HG03045 (cell line): ENCODE data around the gene TIAM1.

Experiments used
- ATAC-seq: cut with Tn5 transposase; IDR thresholded peaks from one replicate; pipeline ENCODE4 v1.9.1; 2021; ENCODE audit warnings: mild to moderate bottlenecking, moderate library complexity; ENCODE audit not compliant: unreplicated experiment

Gene TIAM1

DNA sequence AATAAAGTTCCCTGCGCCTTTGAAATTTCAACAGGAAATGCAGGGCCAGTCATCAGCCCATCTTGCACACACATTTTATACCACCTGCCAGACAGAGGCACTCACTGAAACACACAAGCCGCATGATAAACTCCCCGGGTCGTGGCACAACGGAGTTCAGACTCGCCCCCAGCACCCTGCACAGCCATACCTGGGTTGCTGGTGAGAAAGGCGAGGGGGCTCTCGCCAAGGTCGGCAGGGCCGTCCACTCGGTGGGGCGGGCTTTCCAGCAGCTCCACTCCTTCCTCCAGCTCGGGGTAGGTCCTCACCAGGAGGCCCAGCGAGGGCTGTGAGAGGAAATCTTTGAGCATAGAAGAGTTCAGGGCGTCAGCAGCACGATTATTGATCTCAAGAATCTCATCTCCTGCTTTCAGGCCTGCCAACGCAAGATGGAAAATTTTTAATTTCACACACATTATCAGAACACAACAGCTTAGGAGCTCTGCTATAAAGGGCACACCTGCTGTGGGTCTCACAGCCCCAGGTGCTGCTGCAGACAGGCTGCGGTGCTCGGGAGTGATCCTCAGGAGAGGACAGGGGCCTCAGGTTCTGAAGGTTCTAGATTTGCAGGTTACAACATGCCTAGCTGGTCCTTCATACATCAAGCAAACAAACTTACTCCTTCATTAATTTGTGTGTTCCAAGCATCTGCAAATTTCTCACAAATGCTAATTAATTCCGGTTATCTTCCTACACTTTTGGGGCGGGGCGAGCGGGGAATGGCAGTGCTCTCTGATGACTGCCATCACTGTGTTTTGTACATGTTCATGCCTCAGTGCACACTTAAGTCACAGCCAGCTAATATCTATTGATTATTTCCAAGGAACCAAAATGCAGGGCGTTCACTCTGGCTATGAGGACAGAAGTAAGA is 161.6 kb downstream of the TIAM1 start:
- ATAC-seq = no peak

DNA sequence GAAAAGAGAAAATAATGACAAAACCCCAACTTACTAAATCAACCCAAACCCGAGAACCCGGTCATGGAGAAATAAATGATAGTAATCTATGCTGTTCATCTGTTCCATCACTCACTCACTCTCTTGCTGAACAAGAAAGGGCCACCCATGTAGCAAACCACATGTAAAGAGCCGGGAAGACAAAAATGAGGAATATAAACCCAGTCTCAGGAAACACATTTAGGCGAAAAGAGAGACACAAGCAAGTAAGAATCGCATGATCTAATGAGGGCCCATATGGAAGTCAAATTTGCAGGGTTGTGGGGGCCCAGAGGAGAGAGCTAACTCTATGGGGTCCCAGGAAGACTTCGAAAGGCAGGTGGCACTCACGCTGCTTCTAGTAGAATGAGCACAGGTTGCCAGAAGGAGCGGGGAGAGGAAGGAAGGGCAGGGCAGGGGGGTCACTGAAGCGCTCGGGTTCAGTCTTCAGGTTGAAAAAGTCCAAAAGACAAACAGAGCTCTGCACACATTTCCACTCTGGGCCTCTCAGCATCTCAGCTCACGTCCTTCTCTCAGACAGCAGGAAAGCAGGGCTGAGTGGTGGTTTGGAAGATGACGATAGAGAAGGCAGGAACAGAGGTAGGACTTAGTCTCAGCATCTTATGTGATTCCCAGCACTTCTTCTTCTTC is 162.8 kb downstream of the TIAM1 start:
- ATAC-seq = no peak

DNA sequence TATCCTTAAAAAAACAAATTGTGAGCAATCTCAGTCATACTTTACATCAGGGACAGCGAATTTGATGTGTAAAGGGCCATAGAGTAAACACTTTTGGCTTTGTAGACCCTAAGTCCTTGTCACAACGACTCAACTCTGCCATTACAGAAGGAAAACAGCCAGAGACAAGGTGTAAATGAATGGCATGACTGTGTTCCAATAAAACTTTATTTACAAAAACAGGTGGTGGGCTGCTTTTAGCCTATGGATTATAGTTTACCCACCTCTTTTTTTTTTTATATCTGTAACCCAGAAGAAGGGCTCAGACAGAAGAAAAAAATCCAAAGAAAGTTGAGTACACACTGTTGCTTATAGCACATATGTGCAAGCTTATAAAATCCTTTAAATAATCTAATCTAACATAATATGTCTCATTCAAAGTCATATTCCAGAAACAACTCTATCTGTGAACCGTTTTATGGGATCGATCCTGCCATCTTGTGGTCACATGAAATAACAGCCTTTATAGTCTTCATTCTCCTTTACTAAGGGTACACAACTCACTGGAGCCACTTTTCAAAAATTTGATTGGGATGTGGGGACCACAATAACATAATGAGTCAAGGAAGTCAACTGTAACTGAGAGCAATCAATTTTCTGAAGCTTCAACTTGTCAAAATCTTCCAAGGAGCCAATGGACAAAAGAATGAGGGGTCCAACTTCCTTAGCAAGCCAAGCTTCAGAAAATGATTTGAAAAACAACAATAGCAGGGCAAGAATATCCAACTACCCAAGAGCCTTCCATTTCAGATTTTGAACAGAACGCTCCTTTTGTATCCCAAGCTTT is 163.6 kb downstream of the TIAM1 start:
- ATAC-seq = no peak

DNA sequence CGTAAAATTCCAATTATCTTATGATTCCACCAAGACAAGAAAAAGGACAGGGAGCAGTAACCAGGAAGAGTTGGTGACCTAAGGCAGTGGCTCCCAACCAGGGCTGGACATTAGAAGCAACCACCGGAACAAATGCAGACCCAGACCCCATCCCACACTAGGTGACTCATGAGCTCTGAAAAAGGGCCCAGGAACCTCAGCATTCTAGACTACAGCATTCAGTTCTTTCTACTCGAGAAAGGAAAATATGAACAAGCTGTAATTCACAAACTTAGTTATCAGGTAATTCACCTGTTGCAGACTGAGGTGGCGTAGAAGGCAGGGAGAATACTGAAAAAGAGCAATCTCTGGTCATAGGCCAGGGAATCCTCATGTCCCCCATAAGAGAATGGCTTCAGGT is 167.3 kb downstream of the TIAM1 start:
- no peak for ATAC-seq

DNA sequence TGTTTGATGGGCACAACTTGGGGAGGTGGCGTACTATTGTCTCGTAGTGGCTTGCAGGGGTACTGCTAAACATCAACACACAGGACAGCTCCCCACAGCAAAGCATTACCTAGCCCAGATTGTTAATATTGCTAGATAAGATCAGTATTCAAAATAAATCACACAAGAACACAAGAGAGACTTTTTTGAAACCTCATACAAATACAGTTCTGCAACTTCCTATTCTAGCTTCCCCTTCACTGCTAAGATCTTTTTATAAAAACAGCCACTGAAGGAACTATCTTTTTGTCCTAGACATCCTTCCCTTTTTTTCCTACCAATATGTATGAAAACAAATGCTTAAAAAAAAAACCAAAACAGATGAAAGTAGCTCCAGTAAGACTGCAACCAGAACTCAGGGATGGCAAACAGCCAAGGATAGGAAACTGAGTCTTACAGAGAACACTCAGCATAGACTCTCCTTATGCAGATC is 167.9 kb downstream of the TIAM1 start:
- ATAC-seq = no peak

DNA sequence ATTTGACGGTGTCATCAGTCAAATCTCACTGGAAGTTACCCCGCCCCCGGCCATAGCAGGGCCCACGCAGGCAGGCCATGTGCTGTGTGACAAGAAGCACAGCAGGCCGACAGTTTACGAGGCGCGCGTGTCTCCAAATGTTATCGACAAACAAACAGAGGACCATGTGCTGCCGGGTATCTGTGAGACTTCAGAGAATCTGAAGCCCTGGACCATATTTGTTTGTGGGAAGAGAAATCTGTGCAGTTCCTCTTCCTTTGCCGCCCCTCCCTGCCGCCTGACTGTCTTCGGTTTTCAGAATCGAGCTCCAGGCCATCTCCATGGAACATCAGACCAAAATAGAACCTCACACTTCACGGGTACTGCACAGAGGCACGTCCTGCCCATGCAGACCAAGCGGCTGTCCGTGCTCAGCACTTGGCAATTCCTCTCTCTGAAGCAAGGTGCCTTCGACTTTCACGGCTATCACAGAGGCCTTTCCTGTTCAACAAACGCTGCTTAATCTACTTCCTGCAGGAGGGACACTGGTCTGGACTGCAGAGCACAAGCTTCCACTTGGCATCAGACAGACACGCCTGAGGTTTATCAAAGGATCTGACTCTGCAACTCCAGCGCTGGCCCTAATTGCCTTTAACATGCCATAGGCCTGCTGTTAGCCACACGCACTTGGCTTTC is 170.0 kb downstream of the TIAM1 start:
- ATAC-seq = no peak

DNA sequence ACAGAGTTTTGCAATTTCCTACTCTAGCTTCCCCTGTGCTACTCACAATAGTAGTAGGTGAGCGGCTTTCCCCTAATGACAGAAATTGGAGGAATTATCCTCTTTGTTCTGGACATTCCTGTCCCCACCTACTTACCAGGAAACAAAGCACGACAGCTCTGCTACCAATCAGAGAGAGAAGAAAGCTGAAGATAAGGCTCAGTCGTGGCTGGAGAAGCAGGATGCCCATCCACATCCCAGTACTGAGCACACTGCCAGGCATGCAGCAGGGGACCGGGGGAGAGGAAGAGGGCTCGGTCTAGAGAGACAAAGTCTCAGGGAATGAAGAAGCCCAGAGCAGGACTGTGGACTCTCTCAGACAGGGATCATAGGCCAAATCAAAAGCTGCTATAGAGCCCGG is 171.7 kb downstream of the TIAM1 start:
- ATAC-seq = no peak

DNA sequence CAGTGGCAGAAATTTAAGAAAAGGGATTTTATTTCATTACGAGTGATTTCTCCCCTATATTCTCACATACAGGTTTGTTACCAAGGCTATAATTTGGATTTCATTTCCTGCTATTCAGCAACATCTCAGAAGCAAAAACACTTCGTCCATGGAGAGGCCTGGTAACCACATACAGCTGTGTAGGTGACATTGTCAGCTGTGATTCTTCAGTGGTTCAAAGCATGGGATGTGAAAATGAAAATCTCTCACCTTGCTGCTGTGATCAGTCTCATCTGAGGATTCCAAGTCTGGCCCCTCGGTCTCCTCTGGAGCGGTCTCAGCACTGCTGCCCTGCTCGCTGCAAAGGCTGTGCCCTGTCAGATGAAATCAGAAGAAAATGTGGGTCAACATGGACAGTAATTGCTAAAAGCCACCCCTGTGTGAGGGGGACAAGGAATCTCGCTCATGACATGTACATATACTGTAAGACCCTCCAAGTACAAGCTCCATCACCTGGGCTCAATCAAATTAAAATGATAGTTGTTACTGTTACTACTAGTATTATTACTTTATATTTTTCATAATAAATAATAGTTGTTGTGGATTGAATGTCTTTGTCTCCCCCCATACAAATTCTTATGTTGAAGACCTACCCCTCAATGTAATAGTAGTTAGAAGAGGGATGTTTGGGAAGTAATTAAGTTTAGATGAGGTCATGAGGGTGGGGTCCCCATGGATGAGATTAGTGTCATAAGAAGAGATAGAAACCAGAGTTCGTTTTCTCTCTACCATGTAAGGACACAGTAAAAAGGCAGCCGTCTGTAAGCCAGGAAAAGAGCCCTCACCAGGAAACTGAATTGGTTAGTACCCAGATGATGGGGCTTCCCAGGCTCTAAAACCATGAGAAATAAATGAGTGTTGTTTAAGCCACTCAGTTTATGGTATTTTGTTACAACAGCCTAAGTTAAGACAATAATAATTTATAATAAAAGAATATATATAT is 179.1 kb downstream of the TIAM1 start:
- no peak for ATAC-seq

DNA sequence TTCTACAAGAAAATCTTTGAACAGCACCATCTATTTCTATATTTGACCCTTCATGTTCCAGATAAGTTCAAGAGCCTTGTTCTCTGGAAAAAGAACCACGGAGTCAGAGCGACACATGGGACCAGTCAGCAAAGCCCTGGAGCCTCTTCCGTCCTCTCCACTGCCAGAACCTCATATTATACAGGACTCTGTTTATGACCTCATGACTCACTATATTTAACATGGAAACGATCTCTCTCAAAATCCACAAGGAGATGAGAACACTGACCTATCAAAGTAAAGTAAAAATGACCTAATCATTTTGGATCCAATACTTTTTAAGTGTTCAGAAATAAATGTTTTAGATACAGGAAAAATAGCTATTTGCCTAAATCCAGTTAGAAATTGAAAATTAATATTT is 181.2 kb downstream of the TIAM1 start:
- ATAC-seq = no peak

DNA sequence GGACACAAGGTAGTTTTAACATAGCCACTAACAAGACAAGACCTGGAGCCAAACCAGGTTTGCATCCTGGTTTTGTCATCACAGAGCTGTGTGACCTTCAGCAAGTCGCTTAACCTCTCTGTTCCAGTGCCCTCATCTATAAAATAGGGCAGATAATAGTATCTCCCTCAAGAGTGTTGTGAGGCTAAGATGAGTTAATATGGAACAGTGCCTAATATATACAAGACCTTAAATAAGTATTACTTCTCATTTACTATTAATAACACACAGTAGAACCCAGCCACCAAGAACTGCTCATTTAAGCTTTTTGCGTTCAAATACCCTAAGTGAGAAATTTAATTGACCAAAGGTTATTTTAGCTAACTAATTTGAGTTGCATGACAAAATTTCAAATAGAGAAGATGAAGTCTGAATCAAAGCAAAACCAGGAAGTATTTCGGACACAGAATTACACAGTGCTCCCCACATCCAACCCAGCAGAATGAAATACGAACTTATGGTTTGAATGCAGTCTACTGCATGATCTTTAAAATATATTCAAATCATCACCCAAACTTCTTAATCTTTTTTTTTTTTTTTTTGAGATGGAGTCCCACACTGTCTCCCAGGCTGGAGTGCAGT is 181.9 kb downstream of the TIAM1 start:
- no peak for ATAC-seq

DNA sequence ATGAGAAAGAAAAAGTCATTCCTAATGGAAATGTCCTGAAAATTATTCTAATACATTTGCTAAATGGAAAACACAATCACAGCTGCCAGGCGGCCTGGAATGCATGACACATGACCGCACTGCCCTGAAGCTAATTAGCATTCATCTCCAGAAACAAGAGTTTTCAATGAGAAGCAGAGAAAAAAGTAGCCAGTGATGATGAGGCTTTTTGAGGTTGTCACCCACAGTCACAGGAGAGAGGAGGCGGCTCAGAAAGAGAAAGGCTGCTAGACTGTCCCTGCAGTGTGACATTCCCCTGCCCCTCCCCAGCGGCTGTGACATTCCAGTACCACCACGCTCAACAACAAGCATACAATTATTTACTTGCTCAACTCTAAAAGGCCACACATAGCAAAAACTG is 182.9 kb downstream of the TIAM1 start:
- ATAC-seq = no peak

DNA sequence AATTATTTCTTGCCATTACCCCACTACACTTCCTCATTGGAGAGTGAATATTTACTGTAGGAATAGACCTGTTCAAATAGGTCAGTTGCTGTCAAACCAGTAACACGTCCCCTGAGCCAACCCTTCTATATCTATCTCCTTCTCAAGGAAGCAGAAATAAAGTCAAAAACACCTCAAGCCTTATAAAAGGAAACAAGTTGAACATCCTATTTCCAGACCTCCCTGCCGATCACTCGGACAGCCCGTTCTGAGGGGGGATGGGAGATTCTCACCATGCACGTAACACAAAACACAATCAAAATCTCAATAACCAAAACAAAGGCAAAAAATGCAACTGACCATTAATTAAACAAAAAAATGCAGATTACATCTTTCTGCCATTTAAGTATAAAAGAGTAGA is 184.3 kb downstream of the TIAM1 start:
- ATAC-seq = no peak

DNA sequence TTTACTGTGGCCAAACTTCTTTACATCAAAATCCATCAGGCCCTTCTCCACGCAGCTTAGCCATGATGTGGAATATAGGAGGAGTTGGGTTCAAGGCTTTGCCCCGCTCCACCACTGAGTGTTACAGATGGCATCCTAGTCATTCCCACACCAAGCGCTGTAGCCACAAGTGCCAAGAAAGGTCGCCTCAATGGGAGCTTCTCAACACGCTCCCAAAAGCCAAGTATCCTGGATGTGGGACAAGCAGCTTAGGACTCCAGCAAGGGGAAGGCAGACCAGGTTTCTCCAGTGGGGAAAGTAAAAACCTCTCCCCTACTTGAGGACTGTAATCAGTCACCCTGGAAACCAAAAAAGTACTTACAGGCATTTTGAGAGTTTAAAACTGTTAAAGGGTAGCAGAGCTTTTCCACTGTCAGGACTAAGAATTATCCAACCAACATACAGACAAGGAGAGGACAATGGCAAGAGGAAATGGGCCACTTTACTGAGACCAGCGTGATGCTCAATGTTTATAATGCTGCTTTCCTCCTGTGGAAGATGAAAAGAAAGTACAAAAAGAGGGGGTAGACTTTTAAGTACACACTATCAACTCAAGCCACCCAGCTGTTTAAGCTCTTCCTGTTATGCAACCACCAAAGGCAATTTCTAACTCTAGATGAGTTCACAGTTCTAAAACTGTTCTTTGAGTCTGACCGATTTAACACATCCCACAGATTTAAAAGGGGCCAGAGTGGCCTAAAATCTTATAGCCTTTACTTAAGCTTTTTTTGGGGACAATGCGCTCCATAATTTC is 185.1 kb downstream of the TIAM1 start:
- ATAC-seq = no peak

DNA sequence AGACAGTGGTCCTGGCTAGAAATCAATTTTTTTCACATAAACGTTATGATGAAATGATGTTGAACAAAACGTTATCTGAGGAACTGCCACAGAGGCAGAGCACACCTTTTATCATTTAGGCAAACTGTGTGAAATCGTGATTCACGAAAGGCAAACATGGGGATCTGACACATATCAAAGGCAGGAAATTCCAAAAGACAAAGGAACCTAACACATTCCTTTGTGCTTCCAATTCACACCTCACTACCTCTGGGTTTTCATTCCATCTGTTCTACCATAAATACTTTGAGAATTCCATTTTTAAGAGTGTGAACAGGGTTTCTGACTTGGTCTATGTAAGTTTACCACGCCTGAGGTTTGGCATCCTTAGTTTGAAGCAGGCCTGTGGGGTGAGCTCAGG is 186.3 kb downstream of the TIAM1 start:
- ATAC-seq = no peak

DNA sequence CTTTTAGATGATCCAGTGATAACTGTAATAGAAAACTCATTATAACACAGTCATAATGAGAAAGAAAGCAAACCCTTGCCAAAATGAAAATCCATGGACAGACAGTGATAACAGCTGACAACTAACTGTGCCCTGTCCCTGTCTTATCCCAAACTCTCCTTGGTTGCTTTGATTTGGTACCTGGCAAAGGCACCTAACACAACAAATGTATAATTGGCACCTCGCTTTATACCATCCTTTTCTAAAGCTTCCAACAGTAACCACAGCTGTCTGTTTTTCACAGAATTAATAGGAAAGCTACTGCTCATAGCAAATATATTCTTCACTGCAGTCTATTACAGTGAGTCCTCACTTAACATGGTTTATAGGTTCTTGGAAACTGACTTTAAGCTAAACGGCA is 187.4 kb downstream of the TIAM1 start:
- no peak for ATAC-seq

DNA sequence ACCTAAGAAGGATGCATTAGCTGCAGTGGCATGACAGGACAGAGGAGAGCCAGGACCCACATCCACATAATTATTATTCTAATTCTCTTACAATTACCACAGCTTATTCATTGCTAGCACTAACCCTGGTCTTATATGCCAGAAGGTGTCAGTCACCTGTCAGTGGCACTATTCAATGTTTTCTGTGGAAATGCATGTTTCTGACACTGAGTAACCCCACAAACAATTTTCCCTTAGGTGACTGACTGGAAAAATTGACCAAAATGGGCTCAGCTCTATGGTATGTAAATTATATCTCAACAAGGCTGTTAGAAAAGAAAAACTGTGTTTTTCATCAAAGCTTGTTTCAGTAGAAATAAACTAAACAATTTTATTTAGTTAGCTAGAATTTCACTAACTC is 187.9 kb downstream of the TIAM1 start:
- ATAC-seq = no peak

DNA sequence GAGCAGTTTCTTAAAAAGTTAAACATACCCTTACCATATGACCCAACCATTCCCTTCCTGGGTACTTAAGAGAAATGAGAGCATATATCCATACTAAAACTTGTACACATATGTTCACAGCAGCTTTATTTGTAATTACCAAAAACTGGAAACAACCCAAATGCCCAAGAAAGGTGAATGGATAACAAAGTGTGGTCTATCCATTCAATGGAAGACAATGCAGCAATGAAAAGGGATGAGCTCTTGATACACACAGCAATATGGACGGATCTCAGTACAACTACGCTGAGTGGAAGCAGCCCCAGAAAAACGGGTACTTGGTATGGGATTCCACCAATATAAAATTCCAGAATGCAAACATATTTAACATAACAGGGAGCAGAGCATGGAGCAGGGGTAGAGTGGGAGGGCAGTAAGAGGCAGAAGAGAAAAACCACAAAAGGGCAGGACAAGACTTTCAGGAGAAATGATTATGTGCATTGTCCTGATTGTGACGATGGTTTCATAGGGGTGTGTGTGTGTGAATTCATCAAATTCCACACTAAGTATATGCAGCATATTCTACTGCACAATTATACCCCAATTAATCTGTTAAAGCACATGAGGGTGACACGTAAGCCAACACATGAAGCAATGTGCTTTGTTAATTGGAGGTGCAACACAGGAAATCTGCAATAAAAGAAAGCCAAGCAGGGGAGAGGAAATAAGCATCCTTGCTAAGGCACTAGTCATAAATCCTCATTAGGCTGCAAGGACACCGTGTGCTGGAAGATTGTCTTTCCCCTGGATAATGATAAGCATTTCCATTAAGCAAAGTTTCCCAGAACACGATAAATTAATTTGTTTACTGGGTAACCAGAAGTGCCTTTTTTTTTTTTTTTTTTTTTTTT is 192.7 kb downstream of the TIAM1 start:
- no peak for ATAC-seq
